ENCODE measurements around the gene FADS2.

FADS2 gene

GRCh38 chr11:61827571-61828378 lies at the start of gene FADS2:
Gene FADS2 (plus strand): TSS chr11:61828300. CDS start chr11:61828391, 91 bp downstream.
- TF ChIP-seq CTCF (conservative IDR thresholded peaks at IDR 0.05; ENCODE audit: low read depth, low read length), result peak; percentile 11
- peak; percentile 83 for DNase-seq (ENCODE audit: low read depth)
- peak within 1 kb of the TSS; percentile 93 for H3K4me3 ChIP-seq (ENCODE audit: low read length)

GRCh38 chr11:61778357-61778886 lies 49.7 kb upstream of the FADS2 start:
- DNase-seq (ENCODE audit: low read depth), result no peak
- TF ChIP-seq CTCF (conservative IDR thresholded peaks at IDR 0.05; ENCODE audit: low read depth, low read length), result no peak
- H3K4me3 ChIP-seq (ENCODE audit: low read length), result no peak overlapping the region

GRCh38 chr11:61778920-61779650 lies 49.0 kb upstream of the FADS2 start:
- no peak overlapping the region for H3K4me3 ChIP-seq (ENCODE audit: low read length)

GRCh38 chr11:61779666-61780525 lies 48.2 kb upstream of the FADS2 start:
- no peak for TF ChIP-seq CTCF (conservative IDR thresholded peaks at IDR 0.05; ENCODE audit: low read depth, low read length)
- no peak for DNase-seq (ENCODE audit: low read depth)
- no peak overlapping the region for H3K4me3 ChIP-seq (ENCODE audit: low read length)

More at GRCh38 chr11:61778920-61779650, 49.0 kb upstream of the FADS2 start:
- DNase-seq (ENCODE audit: low read depth), result no peak
- no peak for TF ChIP-seq CTCF (conservative IDR thresholded peaks at IDR 0.05; ENCODE audit: low read depth, low read length)

GRCh38 chr11:61780581-61781162 lies 47.4 kb upstream of the FADS2 start:
- H3K4me3 ChIP-seq (ENCODE audit: low read length), result no peak overlapping the region
- DNase-seq (ENCODE audit: low read depth), result no peak
- no peak for TF ChIP-seq CTCF (conservative IDR thresholded peaks at IDR 0.05; ENCODE audit: low read depth, low read length)

GRCh38 chr11:61781585-61781984 lies 46.5 kb upstream of the FADS2 start:
- no peak for TF ChIP-seq CTCF (conservative IDR thresholded peaks at IDR 0.05; ENCODE audit: low read depth, low read length)
- H3K4me3 ChIP-seq (ENCODE audit: low read length), result no peak overlapping the region
- no peak for DNase-seq (ENCODE audit: low read depth)
